ENCODE measurements around the gene GALNT14.

Gene GALNT14

DNA sequence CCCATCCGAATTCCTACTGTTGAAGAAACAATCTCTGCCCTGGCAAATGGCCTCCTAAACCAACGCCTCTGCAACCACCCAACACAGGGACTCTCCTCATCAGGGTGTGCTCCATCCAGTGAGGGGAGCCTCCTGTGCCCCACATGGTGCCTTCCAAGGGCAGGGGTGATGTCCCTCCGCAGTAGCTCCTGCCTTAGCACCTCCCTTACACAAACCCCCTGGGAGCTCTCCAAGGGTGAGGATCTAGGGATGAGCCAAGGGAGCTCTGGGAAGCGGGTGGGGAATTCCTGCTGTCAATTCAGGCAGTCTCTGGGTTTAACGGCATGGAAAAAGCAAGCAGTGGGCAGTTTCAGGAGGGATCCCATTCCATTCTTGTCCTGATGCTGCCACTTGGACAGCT lies 3.8 kb downstream of the GALNT14 start:
- DNase-seq: no peak

DNA sequence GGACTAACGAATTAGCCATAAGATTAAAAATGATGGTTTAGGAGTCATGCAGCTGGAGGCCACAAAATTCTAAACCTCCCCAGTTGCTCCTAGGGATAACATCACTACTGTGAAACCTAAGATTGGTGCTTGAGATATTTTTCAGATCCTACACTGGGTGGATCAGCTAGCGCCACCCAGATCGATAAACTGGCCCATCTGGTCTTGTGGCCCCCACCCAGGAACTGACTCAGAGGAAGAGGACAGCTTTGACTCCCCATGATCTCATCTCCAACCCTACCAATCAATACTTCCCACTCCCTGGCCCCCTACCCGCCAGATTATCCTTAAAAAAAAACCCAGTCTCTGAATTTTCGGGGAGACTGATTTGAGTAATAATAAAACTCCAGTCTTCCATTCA lies 5.5 kb downstream of the GALNT14 start:
- DNase-seq: no peak

DNA sequence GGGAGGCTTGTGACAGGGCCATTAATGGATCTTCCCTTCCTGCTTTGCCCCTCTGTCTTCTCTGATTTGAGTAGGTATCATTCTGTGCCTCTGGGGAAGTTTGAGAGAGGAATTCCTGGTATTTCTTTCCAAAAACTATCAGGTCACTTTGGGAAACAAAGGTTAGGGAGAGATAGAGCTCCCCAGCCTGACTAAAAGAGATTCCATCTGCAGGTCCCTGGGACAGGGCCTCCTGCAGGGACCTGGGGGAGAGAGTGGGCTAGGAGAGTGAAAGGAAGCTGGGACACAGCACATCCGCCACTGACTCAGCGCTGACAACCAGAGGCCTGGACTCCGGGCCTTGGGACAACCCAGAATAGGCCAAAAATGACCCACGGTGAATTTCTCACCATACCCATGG lies 6.4 kb downstream of the GALNT14 start:
- DNase-seq: no peak

GRCh38 chr2:31129375-31130171 lies 8.7 kb downstream of the GALNT14 start:
- no peak for DNase-seq

DNA sequence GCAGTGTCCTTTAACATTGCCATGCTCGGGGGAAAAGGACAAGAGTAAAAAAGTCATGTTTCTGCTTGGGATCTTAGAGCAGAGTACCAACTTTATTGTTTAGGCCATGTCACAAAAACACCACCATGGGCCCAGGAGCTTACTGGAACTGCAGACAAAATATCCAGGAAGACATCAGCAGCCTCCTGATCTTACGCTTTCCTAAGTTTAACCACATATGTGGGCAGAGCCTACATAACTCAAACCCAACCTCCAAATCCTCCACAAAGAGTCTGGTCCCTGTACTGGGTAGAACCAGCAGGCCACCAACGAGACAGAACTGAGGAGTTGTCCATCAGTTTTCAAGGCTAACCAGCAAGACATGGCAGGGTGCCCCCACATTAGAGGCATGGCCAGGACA lies 10.3 kb downstream of the GALNT14 start:
- no peak for DNase-seq

DNA sequence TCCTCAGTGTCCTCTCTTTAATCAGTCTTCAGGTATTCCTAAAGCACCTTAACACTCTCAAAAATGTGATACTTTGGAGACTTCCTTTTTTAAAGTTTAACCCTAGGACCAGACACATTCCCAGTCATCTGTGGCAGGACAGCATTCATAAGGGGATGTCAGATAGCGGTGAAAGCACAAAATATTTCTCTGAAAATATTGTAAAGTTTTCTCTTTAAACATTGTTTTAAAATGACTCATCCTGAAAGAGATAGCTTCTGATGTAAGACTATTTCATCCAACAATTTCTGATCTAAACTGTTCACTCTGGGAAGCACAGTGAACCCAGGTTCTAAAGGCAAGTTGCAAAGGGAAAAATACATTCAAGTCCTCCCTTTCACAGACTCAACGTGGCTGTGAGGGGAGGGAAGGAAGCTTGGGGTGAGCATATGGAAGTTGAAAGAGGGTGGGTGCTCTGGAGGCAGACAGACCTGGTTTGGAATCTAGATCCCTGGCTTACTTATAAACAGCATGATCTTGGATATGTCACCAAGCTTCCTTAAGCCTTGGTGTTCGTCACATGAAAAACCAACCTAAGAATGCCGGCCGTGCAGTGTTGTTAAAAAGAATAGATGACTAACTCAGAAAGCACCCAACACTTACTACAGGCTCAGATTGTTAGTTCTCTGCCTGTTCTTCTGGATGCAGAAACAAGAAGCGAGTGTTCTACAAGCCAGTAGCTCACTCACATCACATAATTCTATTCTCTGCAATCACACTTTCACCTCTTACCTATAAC lies 12.1 kb downstream of the GALNT14 start:
- DNase-seq: no peak

DNA sequence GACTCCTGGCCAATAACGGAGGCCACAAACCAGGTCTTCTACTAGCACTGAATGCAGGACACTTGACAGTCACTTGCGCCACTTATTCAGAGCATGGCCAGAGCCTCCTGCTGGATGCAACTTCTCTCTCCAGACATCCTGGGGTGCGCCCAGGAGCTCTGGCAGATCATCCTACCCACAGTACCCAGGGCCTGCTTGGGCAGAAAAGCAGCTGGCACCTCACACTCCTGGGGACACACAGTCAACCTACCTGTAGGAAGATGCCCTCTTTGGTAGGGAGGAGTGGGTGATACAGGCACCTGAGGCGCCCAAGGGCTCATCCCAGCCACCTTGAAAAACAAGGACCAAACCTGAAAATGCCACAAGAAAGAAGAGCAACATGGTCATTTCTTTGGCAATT lies 13.3 kb downstream of the GALNT14 start:
- DNase-seq: no peak

DNA sequence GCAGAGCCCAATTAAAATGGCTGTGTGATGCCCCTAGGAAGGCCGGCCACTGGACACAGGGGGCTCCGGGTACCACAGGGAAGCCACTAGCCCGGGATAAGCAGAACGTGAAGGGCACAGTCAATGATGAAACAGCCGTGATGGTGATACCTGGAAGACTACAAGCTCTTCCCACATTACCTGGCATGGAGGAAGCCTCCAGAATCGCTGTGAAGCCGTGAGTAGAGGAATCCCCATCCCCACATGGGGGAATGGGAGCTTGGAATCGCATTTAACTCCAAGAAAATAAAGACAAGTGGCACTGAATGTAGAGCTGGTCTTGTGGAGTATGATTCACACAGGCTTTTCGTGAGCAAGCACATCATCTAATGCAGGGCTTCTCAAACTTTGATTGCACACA lies 16.1 kb downstream of the GALNT14 start:
- no peak for DNase-seq

DNA sequence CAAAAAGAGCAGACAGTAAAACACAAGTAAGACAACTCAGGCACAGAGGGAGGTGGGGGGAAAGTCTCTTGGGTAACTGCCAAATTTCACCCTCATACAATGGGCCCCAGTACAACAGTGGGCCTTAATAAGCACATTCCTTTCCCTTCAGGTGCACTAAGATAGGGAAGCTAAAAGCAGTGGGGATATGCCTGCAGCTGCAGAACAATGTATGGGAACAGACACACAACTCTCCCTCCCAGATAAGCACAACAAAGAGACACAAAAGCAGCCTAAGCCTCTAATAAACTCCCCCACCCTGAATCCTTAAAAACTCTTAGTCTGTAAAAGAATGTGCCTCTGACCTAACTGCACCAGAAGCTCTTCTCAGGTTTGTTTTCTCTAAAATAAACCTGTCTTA lies 24.5 kb downstream of the GALNT14 start:
- no peak for DNase-seq

GRCh38 chr2:31112544-31112943 lies 25.7 kb downstream of the GALNT14 start:
- no peak for DNase-seq

DNA sequence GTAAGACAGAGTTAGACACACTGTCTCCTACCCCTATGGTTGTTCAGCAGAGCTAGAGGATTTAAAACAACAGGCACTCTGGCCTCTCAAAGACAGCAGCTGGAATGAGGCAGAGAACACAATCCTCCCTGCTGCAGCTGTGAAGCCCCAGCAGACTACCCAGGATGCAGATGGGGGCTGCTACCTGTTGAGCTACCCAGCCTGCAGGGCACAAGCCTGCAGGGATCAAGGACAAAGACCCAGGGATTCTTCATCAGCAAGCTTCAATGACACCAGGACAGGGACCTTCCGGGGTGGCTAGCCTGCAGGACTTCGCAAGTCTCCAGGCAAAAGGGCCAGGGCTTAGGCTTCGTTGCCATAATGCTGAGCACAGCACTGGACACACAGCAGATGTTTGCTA lies 27.2 kb downstream of the GALNT14 start:
- DNase-seq: no peak

DNA sequence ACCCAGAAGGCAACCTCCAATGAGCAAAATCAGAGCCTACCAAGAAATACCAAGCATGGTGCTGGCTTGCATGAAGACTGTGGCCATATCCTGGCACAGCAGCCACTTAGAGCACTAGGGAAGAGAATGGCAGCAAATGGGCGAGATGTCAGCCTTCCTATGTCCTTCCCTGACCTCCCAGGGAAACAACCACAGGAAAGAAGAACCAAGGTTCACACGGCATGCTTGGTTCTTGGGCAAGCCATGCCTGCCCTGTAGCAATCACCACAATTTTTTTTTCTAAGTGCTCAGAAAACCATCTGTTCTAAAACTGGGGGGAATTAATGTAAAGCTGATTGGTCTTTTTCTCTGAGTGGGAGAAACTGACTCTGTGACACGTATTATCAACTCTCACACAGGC lies 27.8 kb downstream of the GALNT14 start:
- no peak for DNase-seq

GRCh38 chr2:31109633-31110192 lies 28.5 kb downstream of the GALNT14 start:
- no peak for DNase-seq

- peak; percentile 8 for DNase-seq
Measured at GRCh38 chr2:31108561-31109286, 29.5 kb downstream of the GALNT14 start.

DNA sequence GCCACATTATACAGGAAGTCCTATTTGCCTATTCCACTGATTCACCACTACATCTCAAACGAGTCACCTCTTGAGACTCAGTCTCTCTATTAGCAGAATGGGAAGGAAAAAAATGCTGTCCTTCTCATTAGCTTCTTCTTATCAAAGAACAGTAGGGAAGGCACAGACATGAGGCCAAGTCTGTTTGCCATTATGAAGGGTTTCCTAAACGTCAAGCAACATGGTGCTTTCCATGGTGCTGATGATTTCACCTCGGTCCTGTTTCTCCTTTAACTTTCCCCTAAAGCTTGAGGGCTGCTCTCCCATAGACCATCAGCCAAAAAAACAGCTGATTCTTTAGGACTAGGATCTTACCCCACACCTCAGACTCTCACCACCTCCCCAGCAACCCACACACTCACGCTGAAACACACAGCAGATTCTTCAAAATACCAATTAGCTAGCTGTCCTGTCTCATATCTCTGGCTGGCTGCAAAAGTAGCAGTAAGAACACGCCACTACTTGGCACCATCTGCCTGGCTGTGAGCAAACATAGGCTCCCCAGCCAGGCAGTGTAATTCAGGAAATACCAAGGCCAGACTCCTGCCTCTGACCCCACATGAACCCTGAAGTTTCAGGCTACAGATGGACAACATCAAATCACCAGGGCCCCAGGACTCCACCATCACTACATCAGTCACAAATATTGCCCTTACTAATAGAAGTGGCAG lies 30.5 kb downstream of the GALNT14 start:
- DNase-seq: peak; percentile 17

- no peak for DNase-seq
Measured at GRCh38 chr2:31101701-31102100, 36.5 kb downstream of the GALNT14 start.

DNA sequence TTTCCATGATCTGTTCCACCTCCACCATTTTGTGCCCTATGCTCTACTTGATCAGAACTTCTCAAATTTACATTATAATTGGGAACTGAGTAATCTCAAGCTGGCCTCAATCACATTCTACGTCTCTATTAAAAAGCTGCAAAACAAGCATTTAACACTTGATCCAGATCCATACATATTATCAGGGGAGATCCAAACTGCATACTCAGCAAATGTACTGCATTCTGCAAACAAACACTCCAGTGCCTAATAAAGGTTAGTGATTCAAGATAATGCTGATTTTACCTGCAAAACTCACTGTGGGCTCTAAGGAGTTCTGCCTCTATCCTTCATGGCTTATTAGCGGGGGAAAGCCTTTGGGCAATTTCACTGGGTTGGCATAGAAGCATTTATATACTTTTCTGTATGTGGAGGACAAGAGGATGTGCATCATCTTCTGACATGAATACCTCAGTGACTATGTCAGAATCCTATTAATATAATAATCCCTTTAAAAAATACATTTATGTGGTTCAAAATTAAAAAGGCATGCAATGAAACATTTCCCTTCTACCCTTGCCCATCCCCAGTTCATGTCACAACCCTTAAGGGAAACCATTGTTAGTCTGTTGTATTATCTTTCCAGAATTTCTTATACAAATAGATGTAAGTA lies 40.2 kb downstream of the GALNT14 start:
- DNase-seq: no peak

- no peak for DNase-seq
Measured at GRCh38 chr2:31090188-31090587, 48.1 kb downstream of the GALNT14 start.

GRCh38 chr2:31089645-31090044 lies 48.6 kb downstream of the GALNT14 start:
- no peak for DNase-seq

- DNase-seq: no peak
Measured at GRCh38 chr2:31088504-31089195, 49.6 kb downstream of the GALNT14 start.

DNA sequence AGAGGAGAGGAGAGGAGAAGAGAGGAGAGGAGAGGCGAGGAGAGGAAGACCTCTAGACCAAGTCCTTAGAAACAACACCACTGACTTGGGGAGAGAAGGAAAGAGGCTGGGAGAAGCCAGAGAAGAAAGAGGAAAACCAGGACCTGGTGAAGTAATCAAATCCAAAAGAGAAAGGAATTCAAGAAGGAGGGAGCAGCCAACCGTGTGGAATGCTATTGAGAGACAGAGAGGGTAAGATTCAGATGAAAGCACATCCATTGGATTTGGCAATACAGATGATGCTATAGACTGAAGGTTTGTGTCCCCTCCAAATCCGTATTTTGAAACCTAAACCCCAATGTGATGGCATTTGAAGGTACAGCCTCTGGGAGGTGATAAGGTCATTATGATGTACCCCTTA lies 50.7 kb downstream of the GALNT14 start:
- no peak for DNase-seq

- no peak for DNase-seq
Measured at GRCh38 chr2:31086590-31086989, 51.6 kb downstream of the GALNT14 start.
